SK-N-MC (cell line): ENCODE results near the gene XRCC4.

Experiments
- EZH2 ChIP-seq: fragments of 200-600 bp; sonication (generic); IDR thresholded peaks from one replicate; pipeline ENCODE4 v1.6.1; 2017; ENCODE audit warnings: antibody characterized with exemption
- FOXP2 ChIP-seq: optimal IDR thresholded peaks from 2 replicates; pipeline ENCODE3; 2011; ENCODE audit warnings: mild to moderate bottlenecking, moderate library complexity; ENCODE audit not compliant: insufficient read depth; ENCODE audit errors: extremely low read length, control extremely low read depth
- POLR2AphosphoS5 ChIP-seq: IDR thresholded peaks from 2 replicates; pipeline ENCODE4 v1.6.1; 2012; ENCODE audit warnings: mild to moderate bottlenecking, low read depth, low read length, borderline replicate concordance

- TF ChIP-seq EZH2 = no peak
- TF ChIP-seq POLR2AphosphoS5 = no peak
- TF ChIP-seq FOXP2 = no peak
These were observed 188.0 kb downstream of the XRCC4 start for GRCh38 chr5:83265318-83265717.
